ENCODE data around the gene TRAPPC12. TPM values are rescaled to one million over a fixed set of nuclear protein-coding genes. Genes with fewer than 3 reads are reported as not detected.
"Not testable (repeated sequence)": the region's sequence is repeated elsewhere in the genome, so short reads cannot be mapped to it uniquely, and the experiment has no call there.

The TRAPPC12 gene
- total RNA-seq, 2 donors from 2014 or later = 69.5 to 73.2 TPM

- Histone ChIP-seq H3K27me3 (no peaks in the 10 kb centered on the region), H3K36me3 (peaks cover 2% of the 10 kb centered on the region), H3K27ac (no peak overlapping the region), H3K9me3 (no peaks in the 10 kb centered on the region), H3K4me1 (no peaks in the 10 kb centered on the region), H3K4me3 (no peak overlapping the region)
- no peak for DNase-seq (ENCODE audit: low spot score)
- TF ChIP-seq CTCF (IDR thresholded peaks at IDR 0.05) = no peak
Observed at GRCh38 chr2:3348767-3349166, 30.7 kb upstream of the TRAPPC12 start.

- Histone ChIP-seq H3K27ac (no peak overlapping the region), H3K4me3 (no peak overlapping the region), H3K9me3 (no peaks in the 10 kb centered on the region), H3K4me1 (no peaks in the 10 kb centered on the region), H3K36me3 (peaks cover 6% of the 10 kb centered on the region), H3K27me3 (no peaks in the 10 kb centered on the region)
- TF ChIP-seq CTCF (IDR thresholded peaks at IDR 0.05) = no peak
- no peak for DNase-seq (ENCODE audit: low spot score)
Observed at GRCh38 chr2:3349211-3349693, 30.2 kb upstream of the TRAPPC12 start.

GRCh38 chr2:3354986-3355385, 24.5 kb upstream of the TRAPPC12 start:
- H3K4me1 ChIP-seq = no peaks in the 10 kb centered on the region
- no peak overlapping the region for H3K4me3 ChIP-seq

GRCh38 chr2:3355951-3356569, 23.4 kb upstream of the TRAPPC12 start:
- Histone ChIP-seq H3K4me1 (no peaks in the 10 kb centered on the region), H3K27me3 (no peaks in the 10 kb centered on the region), H3K27ac (no peak overlapping the region), H3K9me3 (no peaks in the 10 kb centered on the region), H3K4me3 (no peak overlapping the region), H3K36me3 (peaks cover 6% of the 10 kb centered on the region)
- no peak for TF ChIP-seq CTCF (IDR thresholded peaks at IDR 0.05)
- no peak for DNase-seq (ENCODE audit: low spot score)

More at GRCh38 chr2:3354986-3355385, 24.5 kb upstream of the TRAPPC12 start:
- Histone ChIP-seq H3K27ac (no peak overlapping the region), H3K27me3 (no peaks in the 10 kb centered on the region), H3K36me3 (peaks cover 6% of the 10 kb centered on the region), H3K9me3 (no peaks in the 10 kb centered on the region)
- no peak for TF ChIP-seq CTCF (IDR thresholded peaks at IDR 0.05)
- DNase-seq (ENCODE audit: low spot score) = no peak

- H3K27me3 ChIP-seq = no peaks in the 10 kb centered on the region
- H3K4me1 ChIP-seq = no peaks in the 10 kb centered on the region
- no peak for TF ChIP-seq CTCF (IDR thresholded peaks at IDR 0.05)
Observed at GRCh38 chr2:3356799-3357198, 22.7 kb upstream of the TRAPPC12 start.

GRCh38 chr2:3357446-3357845, 22.0 kb upstream of the TRAPPC12 start:
- not testable (repeated sequence) for H3K27ac ChIP-seq; H3K9me3 ChIP-seq; H3K36me3 ChIP-seq; DNase-seq (ENCODE audit: low spot score); H3K4me1 ChIP-seq; H3K4me3 ChIP-seq; H3K27me3 ChIP-seq

More at GRCh38 chr2:3356799-3357198, 22.7 kb upstream of the TRAPPC12 start:
- Histone ChIP-seq H3K4me3 (no peak overlapping the region), H3K36me3 (peaks cover 6% of the 10 kb centered on the region), H3K27ac (no peak overlapping the region), H3K9me3 (no peaks in the 10 kb centered on the region)
- DNase-seq (ENCODE audit: low spot score) = no peak
